ENCODE data around the gene USP53.

DNA sequence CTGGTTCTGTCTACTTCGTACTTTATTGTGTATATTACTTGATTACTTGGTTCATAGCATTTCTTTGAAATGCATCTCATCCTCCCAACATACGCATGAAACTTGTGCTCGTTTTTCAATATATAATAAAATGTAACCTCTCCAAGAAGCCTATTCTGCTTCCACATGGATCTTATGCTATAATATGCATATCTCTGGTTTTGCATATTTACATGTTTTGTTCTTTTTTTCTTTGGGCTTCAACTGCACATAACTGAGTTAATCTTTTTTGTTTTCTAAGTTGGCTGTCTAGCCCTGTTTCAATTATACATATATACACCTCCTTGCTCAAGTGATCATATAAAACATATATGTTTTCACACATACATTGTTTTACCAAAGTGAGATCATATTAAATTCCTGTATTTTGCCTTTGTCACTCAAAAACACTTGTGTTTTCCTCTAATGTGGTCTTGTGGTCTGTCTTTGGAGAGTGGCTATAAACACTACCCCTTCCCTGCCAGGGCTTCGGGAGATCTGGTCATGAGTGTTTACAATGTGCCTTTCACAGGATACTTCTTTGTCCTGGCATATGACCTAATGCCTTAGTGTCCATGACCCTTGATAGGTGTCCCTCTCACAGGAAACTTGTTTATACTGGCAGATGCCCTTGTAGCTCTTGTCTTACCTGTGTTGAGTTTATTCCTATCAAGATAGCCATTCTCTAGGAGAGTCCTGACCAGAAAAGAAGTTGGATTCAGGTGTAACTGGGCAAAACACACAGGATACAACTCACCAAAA lies 17.6 kb downstream of the USP53 start:
- TF ChIP-seq, protein P1, sequence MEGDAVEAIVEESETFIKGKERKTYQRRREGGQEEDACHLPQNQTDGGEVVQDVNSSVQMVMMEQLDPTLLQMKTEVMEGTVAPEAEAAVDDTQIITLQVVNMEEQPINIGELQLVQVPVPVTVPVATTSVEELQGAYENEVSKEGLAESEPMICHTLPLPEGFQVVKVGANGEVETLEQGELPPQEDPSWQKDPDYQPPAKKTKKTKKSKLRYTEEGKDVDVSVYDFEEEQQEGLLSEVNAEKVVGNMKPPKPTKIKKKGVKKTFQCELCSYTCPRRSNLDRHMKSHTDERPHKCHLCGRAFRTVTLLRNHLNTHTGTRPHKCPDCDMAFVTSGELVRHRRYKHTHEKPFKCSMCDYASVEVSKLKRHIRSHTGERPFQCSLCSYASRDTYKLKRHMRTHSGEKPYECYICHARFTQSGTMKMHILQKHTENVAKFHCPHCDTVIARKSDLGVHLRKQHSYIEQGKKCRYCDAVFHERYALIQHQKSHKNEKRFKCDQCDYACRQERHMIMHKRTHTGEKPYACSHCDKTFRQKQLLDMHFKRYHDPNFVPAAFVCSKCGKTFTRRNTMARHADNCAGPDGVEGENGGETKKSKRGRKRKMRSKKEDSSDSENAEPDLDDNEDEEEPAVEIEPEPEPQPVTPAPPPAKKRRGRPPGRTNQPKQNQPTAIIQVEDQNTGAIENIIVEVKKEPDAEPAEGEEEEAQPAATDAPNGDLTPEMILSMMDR (IDR thresholded peaks at IDR 0.05): no peak
- TF ChIP-seq POLR2A (IDR thresholded peaks at IDR 0.05): no peak

Data from testis (tissue), 2 donors.